GM20000 (cell line): ENCODE results near the gene FDXACB1.

Source experiments
- DNase-seq: peaks from one replicate; pipeline ENCODE4 v3.0.0; 2012; ENCODE audit warnings: low spot score
- TF ChIP-seq, protein P1 (sequence below): IDR thresholded peaks from 2 replicates; pipeline ENCODE4 v1.5.1; 2012; ENCODE audit warnings: mild to moderate bottlenecking, control low read depth; ENCODE audit errors: extremely low read depth, missing control alignments

Gene FDXACB1

DNA sequence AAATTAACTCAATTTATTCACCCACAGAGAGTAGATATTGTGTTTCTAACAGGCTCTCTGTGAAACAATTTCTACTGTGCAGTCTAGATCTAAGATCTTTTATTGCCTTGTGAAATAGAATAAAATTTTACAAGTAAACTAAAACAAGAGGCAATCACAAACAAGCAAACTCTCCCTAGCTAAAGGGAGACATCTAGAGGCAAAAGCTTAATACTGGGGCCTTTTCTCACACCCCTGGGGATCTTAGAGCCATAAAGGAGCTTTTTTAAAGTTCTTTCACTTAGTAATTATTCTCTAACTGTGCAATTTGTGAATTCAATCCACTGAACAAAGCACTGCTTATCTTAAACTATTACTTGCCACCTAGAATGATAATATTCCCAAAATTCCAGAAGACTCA, 27.3 kb downstream of the FDXACB1 start:
- TF ChIP-seq, protein P1, sequence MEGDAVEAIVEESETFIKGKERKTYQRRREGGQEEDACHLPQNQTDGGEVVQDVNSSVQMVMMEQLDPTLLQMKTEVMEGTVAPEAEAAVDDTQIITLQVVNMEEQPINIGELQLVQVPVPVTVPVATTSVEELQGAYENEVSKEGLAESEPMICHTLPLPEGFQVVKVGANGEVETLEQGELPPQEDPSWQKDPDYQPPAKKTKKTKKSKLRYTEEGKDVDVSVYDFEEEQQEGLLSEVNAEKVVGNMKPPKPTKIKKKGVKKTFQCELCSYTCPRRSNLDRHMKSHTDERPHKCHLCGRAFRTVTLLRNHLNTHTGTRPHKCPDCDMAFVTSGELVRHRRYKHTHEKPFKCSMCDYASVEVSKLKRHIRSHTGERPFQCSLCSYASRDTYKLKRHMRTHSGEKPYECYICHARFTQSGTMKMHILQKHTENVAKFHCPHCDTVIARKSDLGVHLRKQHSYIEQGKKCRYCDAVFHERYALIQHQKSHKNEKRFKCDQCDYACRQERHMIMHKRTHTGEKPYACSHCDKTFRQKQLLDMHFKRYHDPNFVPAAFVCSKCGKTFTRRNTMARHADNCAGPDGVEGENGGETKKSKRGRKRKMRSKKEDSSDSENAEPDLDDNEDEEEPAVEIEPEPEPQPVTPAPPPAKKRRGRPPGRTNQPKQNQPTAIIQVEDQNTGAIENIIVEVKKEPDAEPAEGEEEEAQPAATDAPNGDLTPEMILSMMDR: peak; percentile 32
- DNase-seq: no peak

GRCh38 chr11:111851067-111851466, 27.9 kb downstream of the FDXACB1 start:
- DNase-seq: no peak
- TF ChIP-seq, protein P1: no peak

GRCh38 chr11:111849631-111850030, 29.3 kb downstream of the FDXACB1 start:
- DNase-seq: no peak
- TF ChIP-seq, protein P1: no peak

GRCh38 chr11:111846636-111847035, 32.3 kb downstream of the FDXACB1 start:
- TF ChIP-seq, protein P1: no peak
- DNase-seq: no peak

- DNase-seq: no peak
- TF ChIP-seq, protein P1: no peak
Observed at GRCh38 chr11:111846063-111846462, 32.9 kb downstream of the FDXACB1 start.

- no peak for DNase-seq
Observed at GRCh38 chr11:111845276-111846028, 33.5 kb downstream of the FDXACB1 start.

GRCh38 chr11:111843661-111844060, 35.3 kb downstream of the FDXACB1 start:
- TF ChIP-seq, protein P1: no peak
- DNase-seq: no peak

More at GRCh38 chr11:111845276-111846028, 33.5 kb downstream of the FDXACB1 start:
- TF ChIP-seq, protein P1: no peak
